Upper lobe of left lung (tissue), 4 donors: Measurements from ENCODE around the gene C5orf15.

Experiments used
- CTCF ChIP-seq, 6 experiments: fragments of 450-650 bp in 4 of 6; fragments of 200-600 bp in 2 of 6; sonication (generic) in 2 of 6; IDR thresholded peaks; one replicate each; pipeline ENCODE4 v1.5.1; 2016 to 2019; ENCODE audit warnings: antibody characterized with exemption in 6 of 6
- POLR2A ChIP-seq, 4 donors: fragments of 450-650 bp; IDR thresholded peaks; one replicate each; pipeline ENCODE4 v1.5.1; 2016 to 2017; ENCODE audit warnings: antibody characterized with exemption in 4 of 4, mild to moderate bottlenecking in 2 of 4
- POLR2AphosphoS5 ChIP-seq, 2 donors: sonication (generic); formaldehyde crosslinking; IDR thresholded peaks; one replicate each; pipeline ENCODE4 v1.5.1; 2017; ENCODE audit warnings: antibody characterized with exemption in 2 of 2

GRCh38 chr5:134003064-134003816 lies 34.8 kb upstream of the C5orf15 start:
- TF ChIP-seq CTCF (IDR thresholded peaks at IDR 0.05) (no peak), POLR2AphosphoS5 (IDR thresholded peaks at IDR 0.05) (no peak), POLR2A (IDR thresholded peaks at IDR 0.05) (no peak)
